Chondrocyte (in vitro differentiated cells): ENCODE data around the gene TLR8. TPM values are rescaled to one million over a fixed set of nuclear protein-coding genes. Genes with fewer than 3 reads are reported as not detected.

ENCODE experiments used
- DNase-seq: peaks from one replicate; pipeline ENCODE4 v3.0.0; 2021; ENCODE audit warnings: mixed read lengths, low spot score
- H3K27ac Mint-ChIP-seq: one replicate; pipeline ENCODE4 v1.8.0; 2021; ENCODE audit warnings: mild to moderate bottlenecking, moderate library complexity, mixed read lengths; ENCODE audit not compliant: unreplicated experiment
- H3K27me3 Mint-ChIP-seq: 2 replicates; pipeline ENCODE4 v1.8.0; 2021; ENCODE audit warnings: low read depth, mixed read lengths
- H3K36me3 Mint-ChIP-seq: 2 replicates; pipeline ENCODE4 v1.8.0; 2021; ENCODE audit warnings: low read depth, mixed read lengths
- H3K4me1 Mint-ChIP-seq: 2 replicates; pipeline ENCODE4 v1.8.0; 2021; ENCODE audit warnings: low read depth, mild to moderate bottlenecking, mixed read lengths
- H3K4me3 Mint-ChIP-seq: one replicate; pipeline ENCODE4 v1.8.0; 2021; ENCODE audit warnings: mild to moderate bottlenecking, moderate library complexity, mixed read lengths; ENCODE audit not compliant: unreplicated experiment
- H3K9me3 Mint-ChIP-seq: 2 replicates; pipeline ENCODE4 v1.8.0; 2021; ENCODE audit warnings: low read depth, mixed read lengths
- total RNA-seq: library from RNA; stranded (reverse); gene quantifications from 3 replicates; pipeline ENCODE4 v1.2.1, GENCODE V29; 2021
- TF ChIP-seq, protein P1 (sequence below): fragments of 200-600 bp; sonication (generic); IDR thresholded peaks from 2 replicates; pipeline ENCODE4 v1.5.0; 2021; ENCODE audit warnings: antibody characterized with exemption, mild to moderate bottlenecking, moderate library complexity

Gene TLR8
- total RNA-seq, 1 donor from 2014 or later = not detected

DNA sequence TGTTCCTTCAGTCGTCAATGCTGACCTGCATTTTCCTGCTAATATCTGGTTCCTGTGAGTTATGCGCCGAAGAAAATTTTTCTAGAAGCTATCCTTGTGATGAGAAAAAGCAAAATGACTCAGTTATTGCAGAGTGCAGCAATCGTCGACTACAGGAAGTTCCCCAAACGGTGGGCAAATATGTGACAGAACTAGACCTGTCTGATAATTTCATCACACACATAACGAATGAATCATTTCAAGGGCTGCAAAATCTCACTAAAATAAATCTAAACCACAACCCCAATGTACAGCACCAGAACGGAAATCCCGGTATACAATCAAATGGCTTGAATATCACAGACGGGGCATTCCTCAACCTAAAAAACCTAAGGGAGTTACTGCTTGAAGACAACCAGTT, 12.6 kb downstream of the TLR8 start:
- Mint-ChIP-seq H3K27me3 (peaks cover 5% of the 10 kb centered on the region), H3K4me3 (no peak overlapping the region), H3K27ac (no peak overlapping the region), H3K4me1 (no peaks in the 10 kb centered on the region), H3K9me3 (peaks cover 6% of the 10 kb centered on the region), H3K36me3 (no peaks in the 10 kb centered on the region)
- TF ChIP-seq, protein P1, sequence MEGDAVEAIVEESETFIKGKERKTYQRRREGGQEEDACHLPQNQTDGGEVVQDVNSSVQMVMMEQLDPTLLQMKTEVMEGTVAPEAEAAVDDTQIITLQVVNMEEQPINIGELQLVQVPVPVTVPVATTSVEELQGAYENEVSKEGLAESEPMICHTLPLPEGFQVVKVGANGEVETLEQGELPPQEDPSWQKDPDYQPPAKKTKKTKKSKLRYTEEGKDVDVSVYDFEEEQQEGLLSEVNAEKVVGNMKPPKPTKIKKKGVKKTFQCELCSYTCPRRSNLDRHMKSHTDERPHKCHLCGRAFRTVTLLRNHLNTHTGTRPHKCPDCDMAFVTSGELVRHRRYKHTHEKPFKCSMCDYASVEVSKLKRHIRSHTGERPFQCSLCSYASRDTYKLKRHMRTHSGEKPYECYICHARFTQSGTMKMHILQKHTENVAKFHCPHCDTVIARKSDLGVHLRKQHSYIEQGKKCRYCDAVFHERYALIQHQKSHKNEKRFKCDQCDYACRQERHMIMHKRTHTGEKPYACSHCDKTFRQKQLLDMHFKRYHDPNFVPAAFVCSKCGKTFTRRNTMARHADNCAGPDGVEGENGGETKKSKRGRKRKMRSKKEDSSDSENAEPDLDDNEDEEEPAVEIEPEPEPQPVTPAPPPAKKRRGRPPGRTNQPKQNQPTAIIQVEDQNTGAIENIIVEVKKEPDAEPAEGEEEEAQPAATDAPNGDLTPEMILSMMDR = no peak
- no peak for DNase-seq

DNA sequence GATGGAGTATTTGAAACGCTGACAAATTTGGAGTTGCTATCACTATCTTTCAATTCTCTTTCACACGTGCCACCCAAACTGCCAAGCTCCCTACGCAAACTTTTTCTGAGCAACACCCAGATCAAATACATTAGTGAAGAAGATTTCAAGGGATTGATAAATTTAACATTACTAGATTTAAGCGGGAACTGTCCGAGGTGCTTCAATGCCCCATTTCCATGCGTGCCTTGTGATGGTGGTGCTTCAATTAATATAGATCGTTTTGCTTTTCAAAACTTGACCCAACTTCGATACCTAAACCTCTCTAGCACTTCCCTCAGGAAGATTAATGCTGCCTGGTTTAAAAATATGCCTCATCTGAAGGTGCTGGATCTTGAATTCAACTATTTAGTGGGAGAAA, 13.2 kb downstream of the TLR8 start:
- peaks cover 6% of the 10 kb centered on the region for H3K9me3 Mint-ChIP-seq
- TF ChIP-seq, protein P1 = no peak
- no peaks in the 10 kb centered on the region for H3K36me3 Mint-ChIP-seq
- H3K4me1 Mint-ChIP-seq = no peaks in the 10 kb centered on the region
- peaks cover 5% of the 10 kb centered on the region for H3K27me3 Mint-ChIP-seq
- no peak overlapping the region for H3K4me3 Mint-ChIP-seq
- no peak for DNase-seq
- H3K27ac Mint-ChIP-seq = no peak overlapping the region

DNA sequence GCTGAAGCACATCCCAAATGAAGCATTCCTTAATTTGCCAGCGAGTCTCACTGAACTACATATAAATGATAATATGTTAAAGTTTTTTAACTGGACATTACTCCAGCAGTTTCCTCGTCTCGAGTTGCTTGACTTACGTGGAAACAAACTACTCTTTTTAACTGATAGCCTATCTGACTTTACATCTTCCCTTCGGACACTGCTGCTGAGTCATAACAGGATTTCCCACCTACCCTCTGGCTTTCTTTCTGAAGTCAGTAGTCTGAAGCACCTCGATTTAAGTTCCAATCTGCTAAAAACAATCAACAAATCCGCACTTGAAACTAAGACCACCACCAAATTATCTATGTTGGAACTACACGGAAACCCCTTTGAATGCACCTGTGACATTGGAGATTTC, 14.6 kb downstream of the TLR8 start:
- Mint-ChIP-seq H3K9me3 (peaks cover 11% of the 10 kb centered on the region), H3K4me3 (no peak overlapping the region), H3K27ac (no peak overlapping the region), H3K36me3 (no peaks in the 10 kb centered on the region), H3K27me3 (peaks cover 5% of the 10 kb centered on the region), H3K4me1 (no peaks in the 10 kb centered on the region)
- TF ChIP-seq, protein P1 = no peak
- no peak for DNase-seq

DNA sequence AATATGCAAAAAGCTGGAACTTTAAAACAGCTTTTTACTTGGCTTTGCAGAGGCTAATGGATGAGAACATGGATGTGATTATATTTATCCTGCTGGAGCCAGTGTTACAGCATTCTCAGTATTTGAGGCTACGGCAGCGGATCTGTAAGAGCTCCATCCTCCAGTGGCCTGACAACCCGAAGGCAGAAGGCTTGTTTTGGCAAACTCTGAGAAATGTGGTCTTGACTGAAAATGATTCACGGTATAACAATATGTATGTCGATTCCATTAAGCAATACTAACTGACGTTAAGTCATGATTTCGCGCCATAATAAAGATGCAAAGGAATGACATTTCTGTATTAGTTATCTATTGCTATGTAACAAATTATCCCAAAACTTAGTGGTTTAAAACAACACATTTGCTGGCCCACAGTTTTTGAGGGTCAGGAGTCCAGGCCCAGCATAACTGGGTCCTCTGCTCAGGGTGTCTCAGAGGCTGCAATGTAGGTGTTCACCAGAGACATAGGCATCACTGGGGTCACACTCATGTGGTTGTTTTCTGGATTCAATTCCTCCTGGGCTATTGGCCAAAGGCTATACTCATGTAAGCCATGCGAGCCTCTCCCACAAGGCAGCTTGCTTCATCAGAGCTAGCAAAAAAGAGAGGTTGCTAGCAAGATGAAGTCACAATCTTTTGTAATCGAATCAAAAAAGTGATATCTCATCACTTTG, 15.6 kb downstream of the TLR8 start:
- Mint-ChIP-seq H3K36me3 (no peaks in the 10 kb centered on the region), H3K4me1 (no peaks in the 10 kb centered on the region), H3K4me3 (no peak overlapping the region), H3K9me3 (peaks cover 11% of the 10 kb centered on the region), H3K27me3 (peaks cover 4% of the 10 kb centered on the region), H3K27ac (no peak overlapping the region)
- DNase-seq = no peak
- TF ChIP-seq, protein P1 = no peak

DNA sequence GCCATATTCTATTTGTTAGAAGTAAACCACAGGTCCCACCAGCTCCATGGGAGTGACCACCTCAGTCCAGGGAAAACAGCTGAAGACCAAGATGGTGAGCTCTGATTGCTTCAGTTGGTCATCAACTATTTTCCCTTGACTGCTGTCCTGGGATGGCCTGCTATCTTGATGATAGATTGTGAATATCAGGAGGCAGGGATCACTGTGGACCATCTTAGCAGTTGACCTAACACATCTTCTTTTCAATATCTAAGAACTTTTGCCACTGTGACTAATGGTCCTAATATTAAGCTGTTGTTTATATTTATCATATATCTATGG, 16.1 kb downstream of the TLR8 start:
- peaks cover 11% of the 10 kb centered on the region for H3K9me3 Mint-ChIP-seq
- DNase-seq = no peak
- no peaks in the 10 kb centered on the region for H3K36me3 Mint-ChIP-seq
- no peak overlapping the region for H3K27ac Mint-ChIP-seq
- H3K4me3 Mint-ChIP-seq = no peak overlapping the region
- TF ChIP-seq, protein P1 = no peak
- no peaks in the 10 kb centered on the region for H3K4me1 Mint-ChIP-seq
- peaks cover 4% of the 10 kb centered on the region for H3K27me3 Mint-ChIP-seq
